ENCODE data around the gene FSTL1.

GRCh38 chr3:120492103-120492502 is 41.3 kb upstream of the FSTL1 start:
- no peak for TF ChIP-seq CTCF (IDR thresholded peaks at IDR 0.05 in 2 of 3, conservative IDR thresholded peaks at IDR 0.05 in 1 of 3; ENCODE audit: borderline replicate concordance in 1 of 3, insufficient read depth in 1 of 3, low read depth in 2 of 3, low read length in 2 of 3)
- TF ChIP-seq YY1 (IDR thresholded peaks at IDR 0.05; ENCODE audit: extremely low read depth, insufficient replicate concordance, low read depth, low read length), result no peak

Data from HCT116 (cell line).